22Rv1 (cell line): ENCODE measurements around the gene ULK4.

ENCODE experiments used
- ZFX ChIP-seq: fragments of 450-650 bp; IDR thresholded peaks from 2 replicates; pipeline ENCODE4 v1.6.1; 2017; ENCODE audit warnings: antibody characterized with exemption, borderline replicate concordance
- TF ChIP-seq, protein P1 (sequence below): fragments of 450-650 bp; IDR thresholded peaks from 2 replicates; pipeline ENCODE4 v1.5.1; 2017; ENCODE audit warnings: mild to moderate bottlenecking

- TF ChIP-seq, protein P1, sequence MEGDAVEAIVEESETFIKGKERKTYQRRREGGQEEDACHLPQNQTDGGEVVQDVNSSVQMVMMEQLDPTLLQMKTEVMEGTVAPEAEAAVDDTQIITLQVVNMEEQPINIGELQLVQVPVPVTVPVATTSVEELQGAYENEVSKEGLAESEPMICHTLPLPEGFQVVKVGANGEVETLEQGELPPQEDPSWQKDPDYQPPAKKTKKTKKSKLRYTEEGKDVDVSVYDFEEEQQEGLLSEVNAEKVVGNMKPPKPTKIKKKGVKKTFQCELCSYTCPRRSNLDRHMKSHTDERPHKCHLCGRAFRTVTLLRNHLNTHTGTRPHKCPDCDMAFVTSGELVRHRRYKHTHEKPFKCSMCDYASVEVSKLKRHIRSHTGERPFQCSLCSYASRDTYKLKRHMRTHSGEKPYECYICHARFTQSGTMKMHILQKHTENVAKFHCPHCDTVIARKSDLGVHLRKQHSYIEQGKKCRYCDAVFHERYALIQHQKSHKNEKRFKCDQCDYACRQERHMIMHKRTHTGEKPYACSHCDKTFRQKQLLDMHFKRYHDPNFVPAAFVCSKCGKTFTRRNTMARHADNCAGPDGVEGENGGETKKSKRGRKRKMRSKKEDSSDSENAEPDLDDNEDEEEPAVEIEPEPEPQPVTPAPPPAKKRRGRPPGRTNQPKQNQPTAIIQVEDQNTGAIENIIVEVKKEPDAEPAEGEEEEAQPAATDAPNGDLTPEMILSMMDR = no peak
- no peak for TF ChIP-seq ZFX
Observed at GRCh38 chr3:41674449-41674848, 287.5 kb downstream of the ULK4 start.
